K562 (cell line): ENCODE results near the gene GPR78. TPM values are rescaled to one million over a fixed set of nuclear protein-coding genes. Genes with fewer than 3 reads are reported as not detected.

Source experiments
- ATAC-seq: fragments of 200-7000 bp; cut with Tn5 transposase; 3 replicates; pipeline ENCODE4 v1.9.1; 2020; ENCODE audit warnings: moderate library complexity
- BruUV-seq: library from RNA; stranded (reverse); fragments of 400-500 nt; replicated peaks from 2 replicates; lab custom pipeline; 2021; lab: Mats Ljungman, UMichigan
- CTCF ChIA-PET: fragments of 300-600 bp; formaldehyde crosslinking; extraction: SDS; loops from one replicate; lab custom pipeline; 2021; ENCODE audit warnings: low intra/inter-chr PET ratio; lab: Yijun Ruan, JAX
- POLR2A ChIA-PET: fragments of 300-600, 350-650 bp; sonication (Branson Sonifier 250); formaldehyde crosslinking; extraction: SDS; loops from one replicate; lab custom pipeline; 2021; ENCODE audit warnings: antibody characterized with exemption, inconsistent platforms; lab: Yijun Ruan, JAX
- DNase-seq, 4 experiments: peaks; one replicate each; pipeline versions ENCODE4 v3.0.0 to v3.0.0-alpha.2; 2011 to 2018; ENCODE audit warnings: low spot score in 3 of 4, mixed read lengths in 3 of 4; ENCODE audit errors: extremely low read depth in 1 of 4
- FAIRE-seq: peaks from 2 replicates; lab custom pipeline; 2011; peaks lifted over from hg19 to GRCh38; lab: Jason Lieb, UNC
- H2AFZ ChIP-seq: 2 replicates; pipeline ENCODE4 v1.6.0; 2011; ENCODE audit warnings: low read depth, low read length, control low read depth, inconsistent platforms
- H3K27ac ChIP-seq: fragments of 200-600 bp; 3 replicates; pipeline ENCODE4 v1.8.0; 2011; ENCODE audit warnings: low read depth, mild to moderate bottlenecking, control low read depth, inconsistent platforms, low read length, moderate library complexity, mixed read lengths; ENCODE audit errors: extremely low read depth
- H3K27me3 ChIP-seq, 2 experiments: fragments of 300-600 bp in 1 of 2; 2 replicates in 1 of 2; 3 replicates in 1 of 2; pipeline versions ENCODE4 v1.6.0 to v1.8.0; 2011; ENCODE audit warnings: inconsistent platforms in 2 of 2, low read length in 2 of 2, mild to moderate bottlenecking in 1 of 2, mixed read lengths in 1 of 2, moderate library complexity in 1 of 2; ENCODE audit not compliant: control insufficient read depth in 2 of 2, insufficient read depth in 2 of 2
- H3K36me3 ChIP-seq: fragments of 300-600 bp; 3 replicates; pipeline ENCODE4 v1.8.0; 2011; ENCODE audit warnings: mild to moderate bottlenecking, low read length, inconsistent platforms; ENCODE audit not compliant: control insufficient read depth, insufficient read depth
- H3K4me1 ChIP-seq, 2 experiments: fragments of 200-600 bp in 1 of 2; replicated peaks in 1 of 2; 2 replicates in 1 of 2; 3 replicates in 1 of 2; pipeline versions ENCODE4 v1.5.1 to v1.8.0; 2011; ENCODE audit warnings: inconsistent platforms in 2 of 2, low read length in 2 of 2, mild to moderate bottlenecking in 1 of 2, mixed read lengths in 1 of 2, moderate library complexity in 1 of 2; ENCODE audit not compliant: control insufficient read depth in 2 of 2, insufficient read depth in 2 of 2
- H3K4me2 ChIP-seq: 2 replicates; pipeline ENCODE4 v1.6.1; 2011; ENCODE audit warnings: low read length, control low read depth, inconsistent platforms, mixed read lengths; ENCODE audit not compliant: insufficient read depth
- H3K4me3 ChIP-seq: fragments of 200-600 bp; sonication (generic), shearing (Covaris generic); 2 replicates; pipeline ENCODE4 v1.5.1; 2016; ENCODE audit warnings: control low read depth, inconsistent platforms
- H3K79me2 ChIP-seq: fragments of 200-600 bp; 3 replicates; pipeline ENCODE4 v1.8.0; 2011; ENCODE audit warnings: low read length, inconsistent platforms; ENCODE audit not compliant: control insufficient read depth, insufficient read depth
- H3K9ac ChIP-seq, 2 experiments: 2 replicates each; pipeline versions ENCODE4 v1.6.0 to v1.6.1; 2011; ENCODE audit warnings: low read depth in 2 of 2, low read length in 2 of 2, control low read depth in 1 of 2, inconsistent platforms in 1 of 2, mild to moderate bottlenecking in 1 of 2, mixed read lengths in 1 of 2; ENCODE audit not compliant: insufficient read depth in 1 of 2
- H3K9me1 ChIP-seq: one replicate; pipeline ENCODE4 v1.6.0; 2011; ENCODE audit warnings: inconsistent platforms, mild to moderate bottlenecking, low read length, moderate library complexity; ENCODE audit not compliant: control insufficient read depth, insufficient read depth
- H3K9me3 ChIP-seq: replicated peaks from 2 replicates; pipeline ENCODE4 v1.5.1; 2011; ENCODE audit warnings: low read depth, low read length, inconsistent platforms; ENCODE audit not compliant: control insufficient read depth, insufficient read depth
- H4K20me1 ChIP-seq: replicated peaks from 2 replicates; pipeline ENCODE4 v1.6.1; 2011; ENCODE audit warnings: low read length, inconsistent platforms, mixed read lengths; ENCODE audit not compliant: control insufficient read depth, insufficient read depth
- ATF7 ChIP-seq: fragments of 450-650 bp; IDR thresholded peaks from 2 replicates; pipeline ENCODE4 v1.7.1; 2014; ENCODE audit warnings: mild to moderate bottlenecking, moderate library complexity
- BMI1 ChIP-seq: fragments of 150-350 bp; IDR thresholded peaks from 2 replicates; pipeline ENCODE4 v1.6.1; 2014; ENCODE audit warnings: low read length
- CBFA2T3 ChIP-seq: fragments of 450-650 bp; IDR thresholded peaks from 2 replicates; pipeline ENCODE4 v1.6.1; 2017
- DMBX1 ChIP-seq: fragments of 250-450 bp; sonication (Bioruptor Pico); IDR thresholded peaks from 2 replicates; pipeline ENCODE4 v1.8.0; 2022; ENCODE audit warnings: inconsistent platforms, mild to moderate bottlenecking, moderate library complexity, borderline replicate concordance
- FOXJ2 ChIP-seq: fragments of 200-800 bp; sonication (Bioruptor generic); IDR thresholded peaks from 2 replicates; pipeline ENCODE4 v1.6.1; 2016; ENCODE audit warnings: missing genetic modification characterization, missing compliant biosample characterization
- MAZ ChIP-seq, 2 experiments: fragments of 450-650 bp in 1 of 2; sonication (generic) in 1 of 2; formaldehyde crosslinking; IDR thresholded peaks in 1 of 2; conservative IDR thresholded peaks in 1 of 2; 2 replicates each; pipeline versions ENCODE4 v1.4.0 to v1.5.0; 2020; ENCODE audit warnings: mild to moderate bottlenecking in 1 of 2, missing genetic modification reagents in 1 of 2
- RNF2 ChIP-seq: sonication (generic); IDR thresholded peaks from 2 replicates; pipeline ENCODE4 v1.6.1; 2016
- SIN3A ChIP-seq, 2 experiments: fragments of 150-350 bp in 1 of 2; IDR thresholded peaks; 2 replicates each; pipeline ENCODE4 v1.6.1; 2011 to 2016; ENCODE audit warnings: borderline replicate concordance in 2 of 2, low read depth in 2 of 2, low read length in 2 of 2, mild to moderate bottlenecking in 2 of 2, moderate library complexity in 2 of 2; ENCODE audit not compliant: control insufficient read depth in 1 of 2
- TBP ChIP-seq: optimal IDR thresholded peaks from 2 replicates; pipeline ENCODE3; 2011; ENCODE audit warnings: low read depth, low read length, improper control_type of control experiment
- ZNF184 ChIP-seq: sonication (generic); formaldehyde crosslinking; IDR thresholded peaks from 2 replicates; pipeline ENCODE4 v1.5.0; 2020; ENCODE audit warnings: missing genetic modification reagents
- WGBS: fragments of 100-300 bp; shearing (Covaris generic); methylation state at CpG from one replicate; pipeline ENCODE4 v1.1.6; 2016; ENCODE audit warnings: low coverage, mixed read lengths; ENCODE audit not compliant: insufficient coverage; ENCODE audit errors: missing lambda C conversion rate; 5-methylcytosine and 5-hydroxymethylcytosine counted together
- in situ Hi-C: fragments of 300-500 bp; cut with MboI; formaldehyde crosslinking; loops from 4 replicates; pipeline ENCODE4 v1.15.0; 2018; ENCODE audit warnings: inconsistent platforms, mixed read lengths
- intact Hi-C: fragments of 100-400 bp; cut with micrococcal nuclease; formaldehyde crosslinking; loops from 2 replicates; pipeline ENCODE4 v1.14.2; 2022
- polyA plus RNA-seq, 8 experiments: library from polyadenylated mRNA; depleted of rRNA in 4 of 8; stranded (reverse) in 5 of 8; unstranded in 3 of 8; fragments of >200 nt; fragmentation: Nextera tagmentation in 2 of 8; fragmentation: Illumina TruSeq in 1 of 8; extraction: Ambion mirVana in 2 of 8; extraction: Trizol in 1 of 8; gene quantifications; 2 replicates each; pipeline versions ENCODE4 v1.2.1 to v1.2.3, GENCODE V29; 2011 to 2014; ENCODE audit warnings: inconsistent platforms in 1 of 8, missing spikeins in 1 of 8
- total RNA-seq, 7 experiments: library from RNA; depleted of rRNA in 6 of 7; stranded (reverse); fragments of >200 nt in 6 of 7; fragmentation: Illumina TruSeq in 2 of 7; extraction: Trizol in 2 of 7; gene quantifications; 2 replicates each; pipeline versions ENCODE4 v1.2.1 to v1.2.3, GENCODE V29; 2011 to 2021; ENCODE audit warnings: low replicate concordance in 1 of 7
- TF ChIP-seq, protein P1 (sequence below), 2 experiments: fragments of 150-350 bp in 1 of 2; IDR thresholded peaks; 2 replicates each; pipeline ENCODE4 v1.6.1; 2012 to 2016; ENCODE audit warnings: low read depth in 2 of 2, low read length in 2 of 2, mild to moderate bottlenecking in 1 of 2, moderate library complexity in 1 of 2
- TF ChIP-seq, protein P2 (sequence below): sonication (generic); formaldehyde crosslinking; IDR thresholded peaks from 2 replicates; pipeline ENCODE4 v1.8.1; 2023; ENCODE audit warnings: mild to moderate bottlenecking, missing genetic modification reagents
- TF ChIP-seq, protein P3 (sequence below): fragments of 250-450 bp; sonication (Bioruptor Pico); IDR thresholded peaks from 2 replicates; pipeline ENCODE4 v1.8.0; 2021; ENCODE audit warnings: moderate library complexity, mild to moderate bottlenecking, inconsistent platforms

The GPR78 gene
- total and polyA plus RNA-seq, 9 of the 15 experiments (the other 6 are each of a cell fraction or from before 2014, with no cell fraction given) = 0.04 to 0.13 (median 0.07) TPM; not detected in 4

DNA sequence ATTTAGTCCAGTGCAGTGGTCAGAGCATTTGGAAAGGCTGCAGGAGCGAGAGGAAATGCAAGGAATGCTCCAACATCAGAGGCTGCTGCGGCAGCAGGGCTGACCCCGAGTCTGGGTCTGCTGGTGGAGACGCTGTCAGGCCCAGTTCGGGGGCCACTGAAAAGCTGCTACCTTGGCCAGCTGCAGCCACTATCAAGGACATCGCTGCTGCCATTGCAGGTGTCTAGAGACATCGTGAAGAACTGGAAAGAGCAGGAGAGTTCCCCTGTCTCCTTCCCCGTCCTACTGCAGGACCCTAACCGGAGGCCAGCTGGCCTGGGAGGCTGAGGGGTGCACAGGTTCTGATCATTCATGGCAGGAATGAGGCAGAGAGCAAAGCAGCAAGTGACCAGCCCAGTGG, 29.5 kb upstream of the GPR78 start (continued):
- TF ChIP-seq FOXJ2 = no peak
- TF ChIP-seq TBP = no peak
- TF ChIP-seq MAZ (CRISPR knock-in tag; conservative IDR thresholded peaks at IDR 0.05 in 1 of 2, IDR thresholded peaks at IDR 0.05 in 1 of 2) = no peak
- no peak for TF ChIP-seq CBFA2T3
- no peak for TF ChIP-seq ATF7
- TF ChIP-seq, all 486 proteins: peak for 0

DNA sequence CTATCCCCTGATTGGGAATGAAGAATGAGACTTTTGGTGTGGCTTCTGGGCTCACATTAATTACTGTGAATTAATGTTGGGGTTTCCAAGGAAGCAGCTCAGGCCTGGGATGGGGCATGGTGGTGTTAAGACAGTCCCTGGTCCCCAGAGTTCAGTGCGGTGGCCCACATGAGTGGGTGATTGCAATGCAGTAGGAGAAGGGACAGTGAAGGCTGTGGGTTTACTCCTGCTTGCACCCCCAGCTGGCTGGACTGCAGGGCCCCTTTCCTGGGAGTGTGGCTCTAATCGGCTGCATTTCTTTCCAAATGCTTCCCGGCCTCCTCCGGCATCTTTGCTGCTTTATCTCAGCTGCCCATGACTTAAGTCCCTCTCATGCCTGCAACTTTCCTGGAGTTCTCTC, 28.2 kb upstream of the GPR78 start:
- Histone ChIP-seq H4K20me1 (no peaks in the 10 kb centered on the region; the same call in 1 of the 2 replicates), H3K27me3 (no peaks in the 10 kb centered on the region; a peak in 2 of 5 replicates), H3K4me1 (peaks cover 26 to 27% of the 10 kb centered on the region in 2 experiments), H2AFZ (no peak overlapping the region), H3K4me2 (no peak overlapping the region), H3K36me3 (no peaks in the 10 kb centered on the region), H3K9me1 (no peaks in the 10 kb centered on the region), H3K9ac (no peak overlapping the region), H3K9me3 (no peaks in the 10 kb centered on the region), H3K79me2 (no peaks in the 10 kb centered on the region), H3K27ac (no peak overlapping the region), H3K4me3 (no peak overlapping the region)
- intact Hi-C loops = no loop called here
- FAIRE-seq = no peak
- ChIA-PET CTCF (no interaction called here), POLR2A (no interaction called here)
- TF ChIP-seq, protein P1, sequence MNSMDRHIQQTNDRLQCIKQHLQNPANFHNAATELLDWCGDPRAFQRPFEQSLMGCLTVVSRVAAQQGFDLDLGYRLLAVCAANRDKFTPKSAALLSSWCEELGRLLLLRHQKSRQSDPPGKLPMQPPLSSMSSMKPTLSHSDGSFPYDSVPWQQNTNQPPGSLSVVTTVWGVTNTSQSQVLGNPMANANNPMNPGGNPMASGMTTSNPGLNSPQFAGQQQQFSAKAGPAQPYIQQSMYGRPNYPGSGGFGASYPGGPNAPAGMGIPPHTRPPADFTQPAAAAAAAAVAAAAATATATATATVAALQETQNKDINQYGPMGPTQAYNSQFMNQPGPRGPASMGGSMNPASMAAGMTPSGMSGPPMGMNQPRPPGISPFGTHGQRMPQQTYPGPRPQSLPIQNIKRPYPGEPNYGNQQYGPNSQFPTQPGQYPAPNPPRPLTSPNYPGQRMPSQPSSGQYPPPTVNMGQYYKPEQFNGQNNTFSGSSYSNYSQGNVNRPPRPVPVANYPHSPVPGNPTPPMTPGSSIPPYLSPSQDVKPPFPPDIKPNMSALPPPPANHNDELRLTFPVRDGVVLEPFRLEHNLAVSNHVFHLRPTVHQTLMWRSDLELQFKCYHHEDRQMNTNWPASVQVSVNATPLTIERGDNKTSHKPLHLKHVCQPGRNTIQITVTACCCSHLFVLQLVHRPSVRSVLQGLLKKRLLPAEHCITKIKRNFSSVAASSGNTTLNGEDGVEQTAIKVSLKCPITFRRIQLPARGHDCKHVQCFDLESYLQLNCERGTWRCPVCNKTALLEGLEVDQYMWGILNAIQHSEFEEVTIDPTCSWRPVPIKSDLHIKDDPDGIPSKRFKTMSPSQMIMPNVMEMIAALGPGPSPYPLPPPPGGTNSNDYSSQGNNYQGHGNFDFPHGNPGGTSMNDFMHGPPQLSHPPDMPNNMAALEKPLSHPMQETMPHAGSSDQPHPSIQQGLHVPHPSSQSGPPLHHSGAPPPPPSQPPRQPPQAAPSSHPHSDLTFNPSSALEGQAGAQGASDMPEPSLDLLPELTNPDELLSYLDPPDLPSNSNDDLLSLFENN (IDR thresholded peaks at IDR 0.05; ENCODE audit: low read depth in 2 of 2, low read length in 2 of 2) = no peak
- no peak for TF ChIP-seq TBP
- TF ChIP-seq BMI1 = no peak
- TF ChIP-seq ZNF184 (CRISPR knock-in tag) = no peak
- TF ChIP-seq SIN3A (IDR thresholded peaks at IDR 0.05; ENCODE audit: borderline replicate concordance in 2 of 2, control insufficient read depth in 1 of 2, low read depth in 2 of 2, low read length in 2 of 2) = no peak
- no peak for TF ChIP-seq RNF2
- TF ChIP-seq, protein P2, sequence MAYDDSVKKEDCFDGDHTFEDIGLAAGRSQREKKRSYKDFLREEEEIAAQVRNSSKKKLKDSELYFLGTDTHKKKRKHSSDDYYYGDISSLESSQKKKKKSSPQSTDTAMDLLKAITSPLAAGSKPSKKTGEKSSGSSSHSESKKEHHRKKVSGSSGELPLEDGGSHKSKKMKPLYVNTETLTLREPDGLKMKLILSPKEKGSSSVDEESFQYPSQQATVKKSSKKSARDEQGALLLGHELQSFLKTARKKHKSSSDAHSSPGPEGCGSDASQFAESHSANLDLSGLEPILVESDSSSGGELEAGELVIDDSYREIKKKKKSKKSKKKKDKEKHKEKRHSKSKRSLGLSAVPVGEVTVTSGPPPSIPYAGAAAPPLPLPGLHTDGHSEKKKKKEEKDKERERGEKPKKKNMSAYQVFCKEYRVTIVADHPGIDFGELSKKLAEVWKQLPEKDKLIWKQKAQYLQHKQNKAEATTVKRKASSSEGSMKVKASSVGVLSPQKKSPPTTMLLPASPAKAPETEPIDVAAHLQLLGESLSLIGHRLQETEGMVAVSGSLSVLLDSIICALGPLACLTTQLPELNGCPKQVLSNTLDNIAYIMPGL = no peak
- TF ChIP-seq, protein P3, sequence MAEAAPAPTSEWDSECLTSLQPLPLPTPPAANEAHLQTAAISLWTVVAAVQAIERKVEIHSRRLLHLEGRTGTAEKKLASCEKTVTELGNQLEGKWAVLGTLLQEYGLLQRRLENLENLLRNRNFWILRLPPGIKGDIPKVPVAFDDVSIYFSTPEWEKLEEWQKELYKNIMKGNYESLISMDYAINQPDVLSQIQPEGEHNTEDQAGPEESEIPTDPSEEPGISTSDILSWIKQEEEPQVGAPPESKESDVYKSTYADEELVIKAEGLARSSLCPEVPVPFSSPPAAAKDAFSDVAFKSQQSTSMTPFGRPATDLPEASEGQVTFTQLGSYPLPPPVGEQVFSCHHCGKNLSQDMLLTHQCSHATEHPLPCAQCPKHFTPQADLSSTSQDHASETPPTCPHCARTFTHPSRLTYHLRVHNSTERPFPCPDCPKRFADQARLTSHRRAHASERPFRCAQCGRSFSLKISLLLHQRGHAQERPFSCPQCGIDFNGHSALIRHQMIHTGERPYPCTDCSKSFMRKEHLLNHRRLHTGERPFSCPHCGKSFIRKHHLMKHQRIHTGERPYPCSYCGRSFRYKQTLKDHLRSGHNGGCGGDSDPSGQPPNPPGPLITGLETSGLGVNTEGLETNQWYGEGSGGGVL (CRISPR knock-in tag) = no peak
- no peak for TF ChIP-seq DMBX1 (CRISPR knock-in tag)
- in situ Hi-C loops = no loop called here
- 13% methylated on average over 1 of the region's 4 CpGs for whole genome bisulfite sequencing
- DNase-seq = no peak
- no TSS peak for BruUV-seq
- no peak for ATAC-seq
